GM18861 (cell line): ENCODE data around the gene DLK1.

Source experiments
- ATAC-seq: cut with Tn5 transposase; IDR thresholded peaks from one replicate; pipeline ENCODE4 v1.9.1; 2021; ENCODE audit not compliant: unreplicated experiment

DLK1 gene

GRCh38 chr14:100712490-100712889, 14.2 kb upstream of the DLK1 start:
- ATAC-seq = no peak

- no peak for ATAC-seq
Measured at GRCh38 chr14:100713705-100714104, 13.0 kb upstream of the DLK1 start.

- ATAC-seq = no peak
Measured at GRCh38 chr14:100714258-100714892, 12.3 kb upstream of the DLK1 start.

GRCh38 chr14:100715332-100715731, 11.4 kb upstream of the DLK1 start:
- no peak for ATAC-seq

GRCh38 chr14:100715803-100716202, 10.9 kb upstream of the DLK1 start:
- no peak for ATAC-seq

- no peak for ATAC-seq
Measured at GRCh38 chr14:100717386-100717785, 9.3 kb upstream of the DLK1 start.

GRCh38 chr14:100719976-100720520, 6.6 kb upstream of the DLK1 start:
- no peak for ATAC-seq

- ATAC-seq = no peak
Measured at GRCh38 chr14:100721568-100721967, 5.1 kb upstream of the DLK1 start.

GRCh38 chr14:100722367-100722766, 4.3 kb upstream of the DLK1 start:
- no peak for ATAC-seq

- ATAC-seq = no peak
Measured at GRCh38 chr14:100723135-100723829, 3.4 kb upstream of the DLK1 start.

- ATAC-seq = no peak
Measured at GRCh38 chr14:100723830-100724437, 2.8 kb upstream of the DLK1 start.

- no peak for ATAC-seq
Measured at GRCh38 chr14:100724536-100724935, 2.2 kb upstream of the DLK1 start.

GRCh38 chr14:100725587-100726387, 905 bp upstream of the DLK1 start:
- no peak for ATAC-seq

GRCh38 chr14:100727086-100727872, 587 bp downstream of the DLK1 start:
- no peak for ATAC-seq

- no peak for ATAC-seq
Measured at GRCh38 chr14:100727873-100728240, 1.2 kb downstream of the DLK1 start.

GRCh38 chr14:100728962-100729361, 2.3 kb downstream of the DLK1 start:
- ATAC-seq = no peak

- no peak for ATAC-seq
Measured at GRCh38 chr14:100729982-100730381, 3.3 kb downstream of the DLK1 start.

- ATAC-seq = no peak
Measured at GRCh38 chr14:100730581-100730980, 3.9 kb downstream of the DLK1 start.

- ATAC-seq = no peak
Measured at GRCh38 chr14:100731011-100731670, 4.4 kb downstream of the DLK1 start.
